ENCODE data around the gene AMIGO2. TPM values are rescaled to one million over a fixed set of nuclear protein-coding genes. Genes with fewer than 3 reads are reported as not detected.
"Not testable (repeated sequence)": the region's sequence is repeated elsewhere in the genome, so short reads cannot be mapped to it uniquely, and the experiment has no call there.

Gene AMIGO2
- total RNA-seq, 1 donor from 2014 or later: 40.2 TPM

DNA sequence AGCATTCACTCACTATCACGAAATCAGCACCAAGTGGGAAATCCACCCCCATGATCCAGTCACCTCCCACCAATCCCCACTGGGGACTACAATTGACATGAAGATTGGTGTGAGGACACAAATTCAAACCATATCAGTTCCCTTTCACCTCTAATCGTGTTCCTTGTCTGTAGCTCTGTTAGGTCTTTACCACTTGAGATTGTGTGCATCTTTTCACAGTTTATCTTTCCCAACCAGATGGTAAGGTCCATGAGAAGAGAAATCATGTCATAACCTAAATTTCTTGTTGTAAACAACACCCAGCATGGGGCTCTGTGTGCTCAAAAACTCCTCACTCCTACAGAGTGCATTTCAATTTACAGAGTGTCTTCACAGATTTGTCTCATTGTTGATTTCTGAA is 27.5 kb downstream of the AMIGO2 start:
- Histone ChIP-seq H3K4me1 (no peaks in the 10 kb centered on the region), H3K4me3 (no peak overlapping the region), H3K9me3 (peaks cover 12% of the 10 kb centered on the region), H3K27ac (no peak overlapping the region), H3K27me3 (ENCODE audit: low read depth) (no peaks in the 10 kb centered on the region), H3K36me3 (no peaks in the 10 kb centered on the region)
- DNase-seq (no peak), ATAC-seq (no peak)
- TF ChIP-seq, protein P1, sequence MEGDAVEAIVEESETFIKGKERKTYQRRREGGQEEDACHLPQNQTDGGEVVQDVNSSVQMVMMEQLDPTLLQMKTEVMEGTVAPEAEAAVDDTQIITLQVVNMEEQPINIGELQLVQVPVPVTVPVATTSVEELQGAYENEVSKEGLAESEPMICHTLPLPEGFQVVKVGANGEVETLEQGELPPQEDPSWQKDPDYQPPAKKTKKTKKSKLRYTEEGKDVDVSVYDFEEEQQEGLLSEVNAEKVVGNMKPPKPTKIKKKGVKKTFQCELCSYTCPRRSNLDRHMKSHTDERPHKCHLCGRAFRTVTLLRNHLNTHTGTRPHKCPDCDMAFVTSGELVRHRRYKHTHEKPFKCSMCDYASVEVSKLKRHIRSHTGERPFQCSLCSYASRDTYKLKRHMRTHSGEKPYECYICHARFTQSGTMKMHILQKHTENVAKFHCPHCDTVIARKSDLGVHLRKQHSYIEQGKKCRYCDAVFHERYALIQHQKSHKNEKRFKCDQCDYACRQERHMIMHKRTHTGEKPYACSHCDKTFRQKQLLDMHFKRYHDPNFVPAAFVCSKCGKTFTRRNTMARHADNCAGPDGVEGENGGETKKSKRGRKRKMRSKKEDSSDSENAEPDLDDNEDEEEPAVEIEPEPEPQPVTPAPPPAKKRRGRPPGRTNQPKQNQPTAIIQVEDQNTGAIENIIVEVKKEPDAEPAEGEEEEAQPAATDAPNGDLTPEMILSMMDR (IDR thresholded peaks at IDR 0.05): no peak
- intact Hi-C loops (cut with DNase I): no loop called here

DNA sequence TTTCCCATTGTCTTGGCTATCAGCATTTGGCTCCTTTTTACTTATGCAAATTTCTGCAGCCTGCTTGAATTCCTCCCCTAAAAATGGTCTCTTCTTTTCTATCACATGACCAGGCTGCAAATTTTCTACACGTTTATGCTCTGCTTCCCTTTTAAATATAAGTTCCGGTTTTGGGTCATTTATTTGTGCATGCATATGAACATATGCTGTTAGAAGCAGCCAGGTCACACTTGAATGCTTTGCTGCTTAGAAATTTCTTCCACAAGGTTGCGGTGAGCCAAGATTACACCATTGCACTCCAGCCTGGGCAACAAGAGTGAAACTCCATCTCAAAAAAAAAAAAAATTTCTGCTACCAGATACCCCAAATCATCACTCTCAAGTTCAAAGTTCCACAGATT is 28.5 kb downstream of the AMIGO2 start:
- intact Hi-C loops (cut with DNase I); H3K4me3 ChIP-seq; DNase-seq; H3K27ac ChIP-seq; ATAC-seq; H3K27me3 ChIP-seq (ENCODE audit: low read depth); H3K36me3 ChIP-seq; H3K4me1 ChIP-seq: not testable (repeated sequence)
- peaks cover 12% of the 10 kb centered on the region for H3K9me3 ChIP-seq

GRCh38 chr12:47048541-47048940 is 31.2 kb downstream of the AMIGO2 start:
- ATAC-seq (no peak), DNase-seq (no peak)
- Histone ChIP-seq H3K4me3 (no peak overlapping the region), H3K9me3 (peaks cover 12% of the 10 kb centered on the region), H3K36me3 (no peaks in the 10 kb centered on the region), H3K27ac (no peak overlapping the region), H3K27me3 (ENCODE audit: low read depth) (no peaks in the 10 kb centered on the region), H3K4me1 (no peaks in the 10 kb centered on the region)
- TF ChIP-seq, protein P1 (IDR thresholded peaks at IDR 0.05): no peak
- intact Hi-C loops (cut with DNase I): no loop called here

DNA sequence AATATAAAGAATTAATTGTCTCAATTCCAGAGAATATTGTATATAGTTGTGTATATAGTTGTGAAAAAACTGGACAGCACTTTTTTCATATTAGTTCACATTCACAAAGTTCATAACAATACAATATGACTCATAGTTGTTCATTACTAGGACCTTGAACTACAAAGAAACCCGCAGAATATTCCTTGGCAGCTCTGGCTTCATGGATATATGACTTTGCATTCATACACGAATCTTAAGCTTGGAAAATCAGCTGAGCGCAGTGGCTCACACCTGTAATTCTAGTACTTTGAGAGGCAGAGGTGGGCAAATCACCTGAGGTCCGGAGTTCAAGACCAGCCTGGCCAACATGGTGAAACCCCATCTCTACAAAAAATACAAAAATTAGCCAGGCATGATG is 38.4 kb downstream of the AMIGO2 start:
- no peak overlapping the region for H3K27ac ChIP-seq
- no peaks in the 10 kb centered on the region for H3K27me3 ChIP-seq (ENCODE audit: low read depth)
- DNase-seq (no peak), ATAC-seq (no peak)
- TF ChIP-seq, protein P1 (IDR thresholded peaks at IDR 0.05): no peak
- no peaks in the 10 kb centered on the region for H3K4me1 ChIP-seq
- no peaks in the 10 kb centered on the region for H3K36me3 ChIP-seq
- intact Hi-C loops (cut with DNase I): no loop called here
- no peak overlapping the region for H3K4me3 ChIP-seq
- H3K9me3 ChIP-seq: no peaks in the 10 kb centered on the region

DNA sequence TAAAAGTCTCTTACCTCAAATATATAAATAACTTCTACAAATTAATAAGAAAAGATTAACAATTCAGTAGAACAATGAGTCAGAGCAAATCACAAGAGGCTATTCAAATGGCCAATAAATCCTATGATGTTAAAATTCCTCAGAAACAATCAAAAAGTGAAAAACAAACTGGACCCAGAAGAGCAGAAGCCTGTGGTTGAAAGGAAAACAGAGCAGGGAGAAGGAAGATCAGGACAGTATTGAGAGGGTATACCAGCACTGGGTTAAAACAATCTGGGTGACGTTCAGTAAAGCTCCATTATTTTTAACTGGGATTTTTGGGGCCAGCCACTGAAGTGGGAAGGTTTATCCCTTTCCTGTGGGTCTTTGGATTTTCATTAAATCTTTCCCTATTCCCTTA is 40.0 kb downstream of the AMIGO2 start:
- TF ChIP-seq, protein P1 (IDR thresholded peaks at IDR 0.05): no peak

GRCh38 chr12:47039079-47039478 is 40.7 kb downstream of the AMIGO2 start:
- TF ChIP-seq, protein P1 (IDR thresholded peaks at IDR 0.05): no peak
- Histone ChIP-seq H3K4me3 (no peak overlapping the region), H3K4me1 (no peaks in the 10 kb centered on the region), H3K36me3 (no peaks in the 10 kb centered on the region), H3K9me3 (no peaks in the 10 kb centered on the region), H3K27me3 (ENCODE audit: low read depth) (no peaks in the 10 kb centered on the region), H3K27ac (no peak overlapping the region)
- DNase-seq (no peak), ATAC-seq (no peak)
- intact Hi-C loops (cut with DNase I): no loop called here

More for the DNA sequence above, 40.0 kb downstream of the AMIGO2 start:
- H3K27ac ChIP-seq: no peak overlapping the region
- intact Hi-C loops (cut with DNase I): no loop called here
- no peaks in the 10 kb centered on the region for H3K9me3 ChIP-seq
- no peaks in the 10 kb centered on the region for H3K36me3 ChIP-seq
- H3K27me3 ChIP-seq (ENCODE audit: low read depth): no peaks in the 10 kb centered on the region
- no peaks in the 10 kb centered on the region for H3K4me1 ChIP-seq
- DNase-seq: no peak
- ATAC-seq: no peak
- H3K4me3 ChIP-seq: no peak overlapping the region
